Mesenchymal stem cell (in vitro differentiated cells and primary cell): ENCODE data around the gene TMEM119.

Experiments used
- DNase-seq: peaks from one replicate; pipeline ENCODE4 v3.0.0-alpha.2; 2013
- H2AFZ ChIP-seq: one replicate; pipeline ENCODE4 v1.6.1; 2013; ENCODE audit warnings: low read depth, mild to moderate bottlenecking, control low read depth, inconsistent platforms, low read length, moderate library complexity
- H2AK5ac ChIP-seq: 2 replicates; pipeline ENCODE4 v1.6.1; 2013; ENCODE audit warnings: low read length, moderate library complexity, mild to moderate bottlenecking, inconsistent platforms; ENCODE audit not compliant: severe bottlenecking
- H2BK120ac ChIP-seq: one replicate; pipeline ENCODE4 v1.6.1; 2013; ENCODE audit warnings: low read depth, mild to moderate bottlenecking, inconsistent platforms, low read length, moderate library complexity
- H2BK12ac ChIP-seq, 2 experiments: one replicate each; pipeline ENCODE4 v1.6.1; 2013; ENCODE audit warnings: inconsistent platforms in 2 of 2, low read length in 2 of 2, mild to moderate bottlenecking in 2 of 2, moderate library complexity in 2 of 2, control low read depth in 1 of 2
- H2BK15ac ChIP-seq: one replicate; pipeline ENCODE4 v1.6.1; 2013; ENCODE audit warnings: mild to moderate bottlenecking, low read depth, inconsistent platforms; ENCODE audit not compliant: poor library complexity, severe bottlenecking
- H2BK5ac ChIP-seq: 2 replicates; pipeline ENCODE4 v1.6.1; 2013; ENCODE audit warnings: low read depth, mild to moderate bottlenecking, low read length, control low read depth, inconsistent platforms; ENCODE audit not compliant: poor library complexity, severe bottlenecking
- H3K14ac ChIP-seq, 2 experiments: one replicate each; pipeline ENCODE4 v1.6.1; 2013; ENCODE audit warnings: inconsistent platforms in 2 of 2, low read length in 2 of 2, control low read depth in 1 of 2, mild to moderate bottlenecking in 1 of 2, moderate library complexity in 1 of 2
- H3K18ac ChIP-seq, 2 experiments: one replicate each; pipeline ENCODE4 v1.6.1; 2013; ENCODE audit warnings: inconsistent platforms in 2 of 2, low read length in 2 of 2, control low read depth in 1 of 2, low read depth in 1 of 2, mild to moderate bottlenecking in 1 of 2
- H3K23ac ChIP-seq, 2 experiments: one replicate each; pipeline ENCODE4 v1.6.1; 2013; ENCODE audit warnings: inconsistent platforms in 2 of 2, low read length in 2 of 2, mild to moderate bottlenecking in 2 of 2, moderate library complexity in 2 of 2, control low read depth in 1 of 2
- H3K27ac ChIP-seq: 2 replicates; pipeline ENCODE4 v1.5.1; 2013; ENCODE audit warnings: mild to moderate bottlenecking, moderate library complexity, low read length, control low read depth, inconsistent platforms; ENCODE audit not compliant: poor library complexity, severe bottlenecking
- H3K27me3 ChIP-seq, 2 experiments: 2 replicates each; pipeline versions ENCODE4 v1.6.1 to v1.7.0; 2013; ENCODE audit warnings: low read length in 2 of 2, mild to moderate bottlenecking in 2 of 2, moderate library complexity in 2 of 2, control low read depth in 1 of 2, inconsistent platforms in 1 of 2; ENCODE audit not compliant: control insufficient read depth in 1 of 2, insufficient read depth in 1 of 2
- H3K36me3 ChIP-seq, 2 experiments: 2 replicates each; pipeline versions ENCODE4 v1.6.1 to v1.7.0; 2013; ENCODE audit warnings: low read length in 2 of 2, control low read depth in 1 of 2, inconsistent platforms in 1 of 2, low read depth in 1 of 2, mild to moderate bottlenecking in 1 of 2; ENCODE audit not compliant: insufficient read depth in 2 of 2, control insufficient read depth in 1 of 2
- H3K4ac ChIP-seq, 2 experiments: one replicate each; pipeline ENCODE4 v1.6.1; 2013; ENCODE audit warnings: inconsistent platforms in 2 of 2, low read length in 2 of 2, mild to moderate bottlenecking in 2 of 2, moderate library complexity in 2 of 2, control low read depth in 1 of 2, low read depth in 1 of 2
- H3K4me1 ChIP-seq: 2 replicates; pipeline ENCODE4 v1.6.1; 2013; ENCODE audit warnings: low read depth, low read length, control low read depth; ENCODE audit not compliant: control insufficient read depth, insufficient read depth
- H3K4me2 ChIP-seq: 2 replicates; pipeline ENCODE4 v1.6.1; 2013; ENCODE audit warnings: low read length, mild to moderate bottlenecking, inconsistent platforms; ENCODE audit not compliant: poor library complexity, severe bottlenecking
- H3K4me3 ChIP-seq, 2 experiments: 2 replicates each; pipeline versions ENCODE4 v1.5.1 to v1.7.0; 2013; ENCODE audit warnings: low read length in 2 of 2, mild to moderate bottlenecking in 2 of 2, control low read depth in 1 of 2, low read depth in 1 of 2; ENCODE audit not compliant: insufficient read depth in 1 of 2
- H3K79me1 ChIP-seq: replicated peaks from 2 replicates; pipeline ENCODE4 v1.6.1; 2013; ENCODE audit warnings: mild to moderate bottlenecking, control low read depth, low read length, inconsistent platforms; ENCODE audit not compliant: poor library complexity, severe bottlenecking
- H3K9ac ChIP-seq: 2 replicates; pipeline ENCODE4 v1.7.0; 2013; ENCODE audit warnings: mild to moderate bottlenecking, low read length, moderate library complexity
- H3K9me3 ChIP-seq: 2 replicates; pipeline ENCODE4 v1.7.0; 2013; ENCODE audit warnings: mild to moderate bottlenecking, low read length; ENCODE audit not compliant: control insufficient read depth
- H4K8ac ChIP-seq: one replicate; pipeline ENCODE4 v1.6.1; 2013; ENCODE audit warnings: inconsistent platforms, mild to moderate bottlenecking, low read length, moderate library complexity
- H4K91ac ChIP-seq: one replicate; pipeline ENCODE4 v1.6.1; 2013; ENCODE audit warnings: mild to moderate bottlenecking, low read length, inconsistent platforms
- WGBS: methylation state at CpG from one replicate; pipeline ENCODE4 v1.1.7; 2013; ENCODE audit warnings: mixed read lengths; 5-methylcytosine and 5-hydroxymethylcytosine counted together

The TMEM119 gene

GRCh38 chr12:108638141-108638827 is 40.4 kb upstream of the TMEM119 start:
- Histone ChIP-seq H2BK12ac (no peak overlapping the region), H4K8ac (peak overlapping the region; percentile 43), H3K4me2 (no peak overlapping the region), H2BK5ac (no peak overlapping the region), H3K4me3 (no peak overlapping the region), H3K27ac (peak overlapping the region; percentile 11), H3K23ac (no peak overlapping the region), H3K4me1 (peaks cover 38% of the 10 kb centered on the region), H2BK15ac (no peak overlapping the region), H3K27me3 (no peaks in the 10 kb centered on the region), H4K91ac (no peak overlapping the region), H3K36me3 (peaks cover 3 to 25% of the 10 kb centered on the region in 2 experiments), H2AK5ac (peak overlapping the region; percentile 27), H2BK120ac (no peak overlapping the region), H3K79me1 (peaks cover 8% of the 10 kb centered on the region), H3K4ac (peak overlapping the region in 1 of 2 experiments; percentile 3), H3K18ac (peak overlapping the region; percentile 5 to 44), H3K9me3 (no peaks in the 10 kb centered on the region), H3K14ac (peak overlapping the region in 1 of 2 experiments; percentile 13), H3K9ac (peak overlapping the region; percentile 64), H2AFZ (no peak overlapping the region)
- 57% methylated on average over 18 of the region's 18 CpGs for WGBS
- no peak for DNase-seq

GRCh38 chr12:108637222-108637971 is 39.5 kb upstream of the TMEM119 start:
- Histone ChIP-seq H4K8ac (no peak overlapping the region), H2AFZ (no peak overlapping the region), H3K14ac (no peak overlapping the region), H3K9me3 (no peaks in the 10 kb centered on the region), H3K4ac (peak overlapping the region in 1 of 2 experiments; percentile 20), H3K4me3 (no peak overlapping the region), H3K9ac (peak overlapping the region; percentile 64), H4K91ac (no peak overlapping the region), H3K4me1 (peaks cover 42% of the 10 kb centered on the region), H3K23ac (no peak overlapping the region), H3K4me2 (no peak overlapping the region), H3K36me3 (peaks cover 0 to 23% of the 10 kb centered on the region in 2 experiments), H3K79me1 (peaks cover 8% of the 10 kb centered on the region), H2BK15ac (no peak overlapping the region), H2BK12ac (no peak overlapping the region), H2AK5ac (peak overlapping the region; percentile 68), H2BK5ac (no peak overlapping the region), H3K18ac (no peak overlapping the region), H2BK120ac (no peak overlapping the region), H3K27ac (no peak overlapping the region), H3K27me3 (no peaks in the 10 kb centered on the region)
- 89% methylated on average over 7 of the region's 7 CpGs for WGBS
- no peak for DNase-seq

DNA sequence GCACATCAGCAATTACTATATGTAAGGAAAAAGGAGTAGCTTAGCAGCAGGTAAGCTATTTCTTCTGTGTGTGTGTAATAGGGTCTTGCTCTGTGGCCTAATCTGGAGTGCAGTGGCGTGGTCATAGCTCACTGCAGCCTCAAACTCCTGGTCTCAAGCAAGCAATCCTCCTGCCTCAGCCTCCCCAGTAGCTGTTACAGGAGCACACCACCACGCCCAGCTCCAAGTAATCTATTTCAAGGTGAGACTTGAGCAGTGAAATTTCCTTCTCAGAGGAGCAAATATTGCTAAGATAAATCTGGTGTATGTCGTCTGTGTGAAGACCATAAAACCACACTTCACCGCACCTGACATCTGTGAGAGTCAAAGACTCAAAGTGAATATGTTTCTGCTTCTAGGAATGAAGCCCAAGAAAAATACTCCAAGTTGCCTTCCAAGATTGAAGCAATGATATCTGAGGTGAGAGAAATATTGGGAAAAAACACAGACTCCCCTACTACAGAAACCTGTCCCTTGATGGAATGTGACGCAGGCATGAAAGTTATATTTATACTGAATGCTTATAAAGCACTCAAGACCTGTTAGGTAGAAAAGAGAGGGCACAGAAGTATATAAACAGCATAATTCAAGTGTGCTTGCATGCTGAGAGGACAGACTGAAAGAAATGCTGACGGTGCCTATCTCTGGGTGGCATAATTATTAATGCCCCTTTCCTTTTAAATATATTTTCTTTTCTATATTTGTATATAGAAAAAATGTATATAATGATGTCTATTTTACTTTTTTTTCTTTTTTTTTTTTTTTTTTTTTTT is 38.3 kb upstream of the TMEM119 start:
- no peak overlapping the region for H4K91ac ChIP-seq
- H3K4me1 ChIP-seq: peaks cover 44% of the 10 kb centered on the region
- no peak overlapping the region for H2AK5ac ChIP-seq
- no peak overlapping the region for H2BK12ac ChIP-seq
- H3K4me2 ChIP-seq: no peak overlapping the region
- no peak overlapping the region for H3K4me3 ChIP-seq
- H3K9me3 ChIP-seq: no peaks in the 10 kb centered on the region
- H3K23ac ChIP-seq: no peak overlapping the region
- no peak overlapping the region for H4K8ac ChIP-seq
- DNase-seq: no peak
- no peak overlapping the region for H2BK120ac ChIP-seq
- no peak overlapping the region for H3K27ac ChIP-seq
- H3K18ac ChIP-seq: no peak overlapping the region
- WGBS: 80% methylated on average over 1 of the region's 6 CpGs
- no peak overlapping the region for H3K9ac ChIP-seq
- H2AFZ ChIP-seq: no peak overlapping the region
- peaks cover 0 to 11% of the 10 kb centered on the region in 2 experiments for H3K36me3 ChIP-seq
- no peak overlapping the region for H2BK15ac ChIP-seq
- no peaks in the 10 kb centered on the region for H3K27me3 ChIP-seq
- H3K79me1 ChIP-seq: peaks cover 2% of the 10 kb centered on the region
- no peak overlapping the region for H3K4ac ChIP-seq
- H3K14ac ChIP-seq: no peak overlapping the region
- H2BK5ac ChIP-seq: no peak overlapping the region
